ENCODE data around the gene PATJ. TPM values are rescaled to one million over a fixed set of nuclear protein-coding genes. Genes with fewer than 3 reads are reported as not detected.
"Not testable (repeated sequence)": the region's sequence is repeated elsewhere in the genome, so short reads cannot be mapped to it uniquely, and the experiment has no call there.

PATJ gene
- polyA plus RNA-seq, 1 donor from 2014 or later: 7.8 TPM

DNA sequence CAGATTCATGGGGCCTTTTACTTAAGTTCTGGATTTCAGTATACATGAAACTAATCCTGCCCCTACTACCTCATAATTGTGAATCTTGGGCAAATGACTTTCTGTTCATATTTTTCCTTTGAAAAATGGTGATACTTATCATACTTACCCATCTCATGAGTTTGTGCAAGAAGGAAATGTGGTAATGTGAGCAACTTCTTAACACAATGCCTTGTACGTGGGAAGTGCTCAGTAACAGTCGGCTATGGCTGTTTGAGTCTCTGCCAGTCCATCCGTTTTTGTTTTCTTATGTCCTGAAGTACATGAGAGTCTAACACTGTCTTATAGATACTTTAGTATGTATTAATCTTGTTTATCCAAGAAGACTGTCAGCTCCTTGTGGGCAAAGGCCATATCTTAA lies 86.5 kb downstream of the PATJ start:
- H3K9me3 ChIP-seq (ENCODE audit: low read length): no peaks in the 10 kb centered on the region
- no peaks in the 10 kb centered on the region for H3F3A ChIP-seq (ENCODE audit: insufficient read depth, low read length, poor library complexity, severe bottlenecking)
- H3K27me3 ChIP-seq (ENCODE audit: insufficient read depth, low read depth, low read length): no peaks in the 10 kb centered on the region
- H3K79me2 ChIP-seq (replicated peaks; ENCODE audit: insufficient read depth, low read length): no peaks in the 10 kb centered on the region
- no peaks in the 10 kb centered on the region for H3K9me2 ChIP-seq (ENCODE audit: insufficient read depth, low read length)
- no peak overlapping the region for H3K4me2 ChIP-seq (ENCODE audit: low read length)
- no peak overlapping the region for H2AFZ ChIP-seq (ENCODE audit: low read depth, low read length)
- no peak overlapping the region for H3K4me3 ChIP-seq (ENCODE audit: low read length)
- TF ChIP-seq REST (IDR thresholded peaks at IDR 0.05; ENCODE audit: borderline replicate concordance): no peak
- TF ChIP-seq EP300 (conservative IDR thresholded peaks at IDR 0.05; ENCODE audit: poor library complexity, severe bottlenecking): no peak
- no peak for TF ChIP-seq CTCF (IDR thresholded peaks at IDR 0.05; ENCODE audit: poor library complexity, severe bottlenecking)
- no peak for TF ChIP-seq POLR2AphosphoS5 (IDR thresholded peaks at IDR 0.05)
- no peak for TF ChIP-seq TAF1 (IDR thresholded peaks at IDR 0.05; ENCODE audit: low read depth)
- TF ChIP-seq SMC3 (conservative IDR thresholded peaks at IDR 0.05; ENCODE audit: poor library complexity): no peak
- no peak for TF ChIP-seq MXI1 (conservative IDR thresholded peaks at IDR 0.05; ENCODE audit: poor library complexity, severe bottlenecking)
- no peak for TF ChIP-seq EZH2 (IDR thresholded peaks at IDR 0.05; ENCODE audit: borderline replicate concordance, insufficient read depth, low read length, poor library complexity, severe bottlenecking)
- TF ChIP-seq RAD21 (conservative IDR thresholded peaks at IDR 0.05): no peak
- no peaks in the 10 kb centered on the region for H3K36me3 ChIP-seq (ENCODE audit: insufficient read depth, low read length)
- no peaks in the 10 kb centered on the region for H4K20me1 ChIP-seq (ENCODE audit: insufficient read depth)
- no peak overlapping the region for H3K9ac ChIP-seq (ENCODE audit: low read length)
- no peak overlapping the region for H3K27ac ChIP-seq (ENCODE audit: low read length)

DNA sequence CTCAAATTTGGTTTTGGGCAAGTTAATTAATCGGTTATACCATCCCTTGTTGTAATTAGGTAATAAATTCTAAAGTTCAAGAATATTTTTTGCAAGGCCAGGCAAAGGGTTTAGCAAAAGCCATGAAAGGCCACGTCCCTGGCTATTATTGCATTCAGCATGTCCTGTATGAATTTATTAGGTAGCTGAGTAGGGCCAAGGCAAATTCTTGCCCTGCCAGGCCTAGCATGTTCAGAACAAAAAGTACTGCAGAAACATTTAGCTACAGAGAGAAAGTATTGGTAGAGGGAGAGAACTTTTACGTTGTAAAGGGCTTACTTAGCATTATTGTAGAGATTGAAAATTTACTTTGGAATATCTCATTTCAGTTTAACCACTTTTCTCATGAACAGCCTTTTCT lies 94.4 kb downstream of the PATJ start:
- Histone ChIP-seq H3K4me2 (ENCODE audit: low read length) (no peak overlapping the region), H2AFZ (ENCODE audit: low read depth, low read length) (no peak overlapping the region), H3K9me2 (ENCODE audit: insufficient read depth, low read length) (no peaks in the 10 kb centered on the region), H3K27ac (ENCODE audit: low read length) (no peak overlapping the region), H3K9me3 (ENCODE audit: low read length) (no peaks in the 10 kb centered on the region), H3K79me2 (replicated peaks; ENCODE audit: insufficient read depth, low read length) (no peaks in the 10 kb centered on the region), H3K27me3 (ENCODE audit: insufficient read depth, low read depth, low read length) (no peaks in the 10 kb centered on the region), H3K4me3 (ENCODE audit: low read length) (no peak overlapping the region), H3F3A (ENCODE audit: insufficient read depth, low read length, poor library complexity, severe bottlenecking) (no peaks in the 10 kb centered on the region), H4K20me1 (ENCODE audit: insufficient read depth) (no peaks in the 10 kb centered on the region), H3K36me3 (ENCODE audit: insufficient read depth, low read length) (no peaks in the 10 kb centered on the region), H3K9ac (ENCODE audit: low read length) (no peak overlapping the region)
- no peak for TF ChIP-seq TAF1 (IDR thresholded peaks at IDR 0.05; ENCODE audit: low read depth)
- TF ChIP-seq RAD21 (conservative IDR thresholded peaks at IDR 0.05): no peak

DNA sequence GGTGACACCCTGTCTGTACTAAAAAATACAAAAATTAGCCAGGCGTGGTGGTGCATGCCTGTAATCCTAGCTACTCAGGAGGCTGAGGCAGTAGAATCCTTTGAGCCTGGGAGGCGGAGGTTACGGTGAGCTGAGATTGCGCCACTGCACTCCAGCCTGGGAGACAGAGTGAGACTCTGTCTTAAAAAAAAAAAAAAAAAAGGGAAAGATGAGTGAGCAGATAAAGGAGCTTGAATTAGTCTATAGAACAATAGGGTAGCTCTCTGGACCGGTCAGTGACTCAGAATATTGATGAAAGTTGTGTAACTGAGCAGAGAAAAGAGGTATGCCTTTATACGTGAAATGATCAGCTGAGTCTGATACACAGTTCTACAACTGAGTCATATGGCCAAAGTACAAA lies 95.3 kb downstream of the PATJ start:
- not testable (repeated sequence) for H3K36me3 ChIP-seq (ENCODE audit: insufficient read depth, low read length); H3K4me3 ChIP-seq (ENCODE audit: low read length); H3K27ac ChIP-seq (ENCODE audit: low read length); H3K4me2 ChIP-seq (ENCODE audit: low read length); H3K27me3 ChIP-seq (ENCODE audit: insufficient read depth, low read depth, low read length); H3F3A ChIP-seq (ENCODE audit: insufficient read depth, low read length, poor library complexity, severe bottlenecking); H3K79me2 ChIP-seq (replicated peaks; ENCODE audit: insufficient read depth, low read length); H2AFZ ChIP-seq (ENCODE audit: low read depth, low read length); H4K20me1 ChIP-seq (ENCODE audit: insufficient read depth); H3K9ac ChIP-seq (ENCODE audit: low read length); H3K9me2 ChIP-seq (ENCODE audit: insufficient read depth, low read length); H3K9me3 ChIP-seq (ENCODE audit: low read length)

Measured in neural cell (in vitro differentiated cells).